ENCODE data around the gene SART3.

Gene SART3

GRCh38 chr12:108482717-108483212, 78.2 kb downstream of the SART3 start:
- DNase-seq, result no peak

DNA sequence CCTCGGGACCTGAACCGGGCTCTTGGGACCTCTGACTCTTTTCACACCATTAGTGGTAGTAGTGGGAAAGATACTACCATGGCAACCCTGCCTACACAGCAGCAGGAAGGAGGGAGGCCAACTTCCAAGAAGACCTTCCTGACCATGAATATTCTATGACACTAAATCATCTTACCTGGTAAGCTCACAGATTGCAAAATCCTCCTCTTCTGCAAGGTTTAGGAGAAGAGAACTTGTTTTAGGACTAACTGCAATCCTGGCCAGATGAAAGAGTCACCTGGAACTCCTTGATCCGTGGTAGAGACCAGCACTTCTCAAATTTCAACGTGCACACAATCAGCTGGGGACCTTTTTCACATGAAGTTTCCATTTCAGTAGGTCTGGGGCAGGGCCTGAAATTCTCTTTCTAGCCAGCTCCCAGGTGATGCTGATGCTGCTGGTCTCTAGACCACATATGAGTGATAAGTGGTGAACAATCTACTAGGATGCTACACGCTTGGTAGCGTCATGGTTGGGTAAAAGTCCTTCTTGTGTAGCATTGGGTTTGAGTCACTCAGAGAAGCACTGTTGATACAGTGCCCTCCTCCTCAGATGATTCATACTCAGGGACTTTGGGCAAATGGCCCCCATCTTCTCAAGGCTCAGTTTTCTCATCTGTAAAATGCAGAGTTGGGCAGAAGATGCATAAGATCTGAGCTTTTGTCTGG, 81.5 kb downstream of the SART3 start:
- DNase-seq, result no peak

DNA sequence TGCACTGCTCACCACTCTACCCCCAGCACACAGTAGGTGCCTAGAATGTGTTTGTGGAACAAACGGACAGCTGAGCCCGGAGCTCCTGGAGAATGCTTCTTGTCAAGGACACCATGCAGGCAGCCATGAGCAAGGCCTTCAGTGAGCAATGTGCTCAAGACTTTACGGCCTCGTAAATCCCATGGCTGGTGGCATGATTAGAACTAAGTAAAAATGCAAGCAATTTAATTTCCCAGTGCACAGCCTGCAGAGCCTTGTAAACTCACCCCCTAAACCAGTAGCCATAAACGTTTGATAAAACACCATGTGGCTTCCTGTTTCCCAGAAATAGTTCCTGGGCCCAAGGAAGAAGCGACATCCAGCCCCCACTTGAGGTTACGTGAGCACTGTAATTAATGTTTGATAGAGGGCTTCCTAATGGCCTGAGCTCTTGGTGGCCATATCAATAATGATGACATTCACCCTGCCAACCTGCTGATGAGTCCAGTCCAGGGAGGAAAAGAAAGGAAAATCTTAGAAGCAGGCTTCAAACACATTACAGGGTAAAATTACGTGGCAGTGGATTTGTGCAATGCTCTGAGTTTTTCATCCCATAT, 82.3 kb downstream of the SART3 start:
- DNase-seq, result no peak

- no peak for DNase-seq
Measured at GRCh38 chr12:108477881-108478259, 83.1 kb downstream of the SART3 start.

DNA sequence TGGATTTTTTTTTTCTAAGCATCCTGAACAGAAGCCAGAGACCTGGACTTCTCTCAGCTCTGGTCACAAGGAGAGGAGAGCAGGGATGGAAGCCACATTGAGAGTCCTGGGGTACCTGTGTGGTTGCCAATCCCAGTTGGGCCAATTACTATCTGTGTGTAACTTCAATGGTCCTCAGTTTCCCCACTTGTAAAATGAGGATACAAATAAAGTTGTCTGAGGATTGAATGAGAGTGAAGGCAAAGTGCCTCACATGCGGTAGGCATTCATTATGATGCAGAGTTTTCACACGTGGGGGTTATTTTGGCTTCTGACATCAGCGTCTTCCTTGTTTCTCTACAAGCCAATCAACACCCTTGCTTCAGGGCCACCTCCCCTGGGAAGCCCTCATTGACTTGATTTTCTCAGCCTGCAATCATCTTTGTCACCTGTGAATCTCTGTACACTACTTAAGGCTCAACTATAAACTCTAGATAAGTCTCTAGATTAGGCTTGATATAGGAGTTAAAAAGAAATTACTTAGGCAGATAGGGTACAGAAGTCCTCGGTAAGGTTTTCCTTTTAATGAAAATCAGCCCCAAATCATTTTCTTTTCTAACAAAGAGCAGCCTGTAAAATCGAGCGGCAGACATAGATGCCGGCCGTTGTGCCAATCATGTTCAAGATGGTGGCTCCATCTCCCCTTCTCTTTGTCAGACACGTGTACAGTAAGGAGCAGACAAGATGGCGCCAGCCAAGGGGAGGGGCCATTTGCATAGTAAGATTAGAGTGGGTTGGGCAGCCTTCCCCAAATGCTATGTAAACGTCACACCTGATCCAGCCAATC, 83.7 kb downstream of the SART3 start:
- DNase-seq, result no peak

DNA sequence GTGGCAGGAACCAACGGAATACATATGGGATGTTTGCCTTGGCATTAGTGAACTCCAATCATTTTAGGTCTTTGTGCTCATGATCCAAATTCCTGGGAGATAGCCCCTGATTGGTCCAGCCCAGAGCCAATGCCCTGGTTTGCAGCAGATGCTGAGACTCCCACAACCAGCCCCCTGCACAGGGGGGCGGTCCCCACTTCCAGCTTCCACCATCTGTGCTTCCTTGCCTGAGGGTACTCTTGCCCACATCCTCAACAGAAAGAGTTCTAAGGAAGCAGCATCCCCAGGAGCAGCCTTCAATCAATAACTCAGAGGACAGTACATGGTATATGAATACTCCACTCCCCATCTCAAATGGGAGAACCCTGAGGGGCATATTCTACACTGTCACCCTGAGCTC, 85.6 kb downstream of the SART3 start:
- DNase-seq, result no peak

GRCh38 chr12:108473400-108474055, 87.4 kb downstream of the SART3 start:
- DNase-seq, result no peak

All from activated CD4-positive, alpha-beta T cell treated with anti-CD3 and anti-CD28 coated beads, Interleukin-10, Interleukin-2, amounts not matched to agents 100 ng/mL and 50 ng/mL, durations not matched to agents 16 hours and 8 hours (primary cell).